Activated CD4-positive, alpha-beta T cell treated with anti-CD3 and anti-CD28 coated beads, Interleukin-2, amount 50 U/mL, for 4 hours (primary cell): ENCODE data around the gene DNAI2.
A peak's percentile ranks its signal among the peaks of the same experiment; 100 is the strongest.

ENCODE experiments used
- DNase-seq, 2 experiments: peaks; one replicate each; pipeline ENCODE4 v3.0.0-alpha.2; 2020

DNAI2 gene, protein sequence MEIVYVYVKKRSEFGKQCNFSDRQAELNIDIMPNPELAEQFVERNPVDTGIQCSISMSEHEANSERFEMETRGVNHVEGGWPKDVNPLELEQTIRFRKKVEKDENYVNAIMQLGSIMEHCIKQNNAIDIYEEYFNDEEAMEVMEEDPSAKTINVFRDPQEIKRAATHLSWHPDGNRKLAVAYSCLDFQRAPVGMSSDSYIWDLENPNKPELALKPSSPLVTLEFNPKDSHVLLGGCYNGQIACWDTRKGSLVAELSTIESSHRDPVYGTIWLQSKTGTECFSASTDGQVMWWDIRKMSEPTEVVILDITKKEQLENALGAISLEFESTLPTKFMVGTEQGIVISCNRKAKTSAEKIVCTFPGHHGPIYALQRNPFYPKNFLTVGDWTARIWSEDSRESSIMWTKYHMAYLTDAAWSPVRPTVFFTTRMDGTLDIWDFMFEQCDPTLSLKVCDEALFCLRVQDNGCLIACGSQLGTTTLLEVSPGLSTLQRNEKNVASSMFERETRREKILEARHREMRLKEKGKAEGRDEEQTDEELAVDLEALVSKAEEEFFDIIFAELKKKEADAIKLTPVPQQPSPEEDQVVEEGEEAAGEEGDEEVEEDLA

DNA sequence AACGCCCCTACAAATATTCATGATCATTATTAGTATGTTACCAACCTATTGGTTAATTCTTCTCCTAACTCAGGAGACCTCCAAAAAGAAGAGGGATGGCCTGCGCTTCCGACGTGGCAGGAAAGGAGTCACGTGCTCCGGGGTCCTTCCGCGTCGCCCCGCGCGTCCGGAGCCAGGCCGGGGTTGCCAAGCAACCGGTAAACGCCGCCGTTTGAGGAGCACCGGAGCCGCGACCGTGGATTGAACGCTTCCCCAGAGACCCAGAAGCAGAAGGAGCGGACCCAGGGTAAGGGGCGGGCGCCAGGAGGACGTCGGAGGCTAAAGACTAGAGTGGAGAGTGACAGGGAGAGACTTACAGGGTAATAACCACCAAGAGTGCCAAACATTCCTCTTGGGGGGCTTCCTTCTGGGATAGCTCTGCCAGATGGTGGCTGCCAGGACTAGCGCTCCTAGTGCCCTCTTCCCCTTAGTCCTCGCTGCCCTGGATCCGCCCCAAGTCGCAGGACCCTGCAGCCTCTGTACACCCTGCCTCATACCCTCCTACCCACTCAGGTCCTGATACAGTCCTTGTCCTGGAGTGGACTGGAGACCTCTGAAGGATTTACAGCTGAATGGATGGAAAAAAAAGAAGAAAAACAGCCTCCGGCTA lies at the start of gene DNAI2:
DNAI2 (plus strand) TSS at position 175 of the 649 bp plus-strand sequence. CDS start 7,584 bp downstream, outside the sequence.
- DNase-seq = peak in 1 of 2 experiments; percentile 8

DNA sequence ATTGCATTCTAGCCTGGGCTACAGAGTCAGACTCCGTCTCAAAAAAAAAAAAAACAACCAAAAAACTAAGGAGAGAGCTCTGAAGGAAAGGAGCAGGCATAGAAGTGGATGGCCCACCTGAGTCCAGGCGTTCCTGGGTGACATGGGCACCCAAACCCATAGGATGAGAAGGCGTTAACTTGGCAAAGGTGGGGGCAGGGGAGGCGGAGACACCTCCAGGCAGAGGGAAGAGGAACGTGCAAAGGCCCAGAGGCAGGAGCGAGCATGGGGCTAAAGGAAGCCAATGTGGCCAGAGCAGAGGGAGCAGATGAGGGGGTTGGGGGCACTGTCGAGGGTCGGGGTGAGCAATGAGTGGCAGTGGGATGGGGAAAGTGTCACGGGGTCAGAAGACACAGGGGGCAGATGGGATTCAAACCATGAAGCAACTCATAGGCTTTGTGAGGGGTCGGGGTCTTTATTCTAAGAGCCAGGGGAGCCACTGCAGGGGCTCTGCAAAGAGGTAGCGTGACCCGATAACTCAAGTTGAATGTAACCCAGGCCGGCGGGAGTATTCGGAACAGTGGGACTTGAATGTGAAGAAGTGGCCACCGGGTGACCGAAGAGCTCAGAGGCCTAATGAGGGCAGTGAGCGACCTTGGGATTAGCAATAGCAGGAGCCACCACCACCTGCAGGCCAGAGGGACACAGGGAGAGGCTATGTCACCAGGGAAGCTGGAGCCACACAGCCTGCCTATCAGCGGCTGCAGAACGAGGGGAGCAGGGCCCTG lies 48.9 kb upstream of the DNAI2 start:
- DNase-seq = no peak

DNA sequence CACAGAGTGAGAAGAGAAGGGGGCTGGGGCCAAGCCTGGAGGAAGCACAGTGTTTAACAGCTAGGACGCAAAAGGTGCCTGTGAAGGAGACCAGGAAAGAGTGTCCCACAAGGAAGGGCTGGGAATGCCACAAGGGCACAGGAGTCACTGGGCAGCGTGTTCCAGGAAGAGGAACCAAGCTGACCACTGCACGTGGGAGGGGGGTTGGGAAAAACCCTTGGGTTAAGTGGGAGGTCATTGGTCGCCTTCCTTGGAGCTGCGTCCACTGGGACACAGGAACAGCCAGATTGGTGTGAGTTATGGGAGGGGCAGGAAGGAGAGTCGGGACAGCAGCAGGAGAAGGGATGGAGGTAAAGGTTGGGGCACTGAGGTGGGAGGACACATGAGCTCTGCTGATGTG lies 47.8 kb upstream of the DNAI2 start:
- no peak for DNase-seq

DNA sequence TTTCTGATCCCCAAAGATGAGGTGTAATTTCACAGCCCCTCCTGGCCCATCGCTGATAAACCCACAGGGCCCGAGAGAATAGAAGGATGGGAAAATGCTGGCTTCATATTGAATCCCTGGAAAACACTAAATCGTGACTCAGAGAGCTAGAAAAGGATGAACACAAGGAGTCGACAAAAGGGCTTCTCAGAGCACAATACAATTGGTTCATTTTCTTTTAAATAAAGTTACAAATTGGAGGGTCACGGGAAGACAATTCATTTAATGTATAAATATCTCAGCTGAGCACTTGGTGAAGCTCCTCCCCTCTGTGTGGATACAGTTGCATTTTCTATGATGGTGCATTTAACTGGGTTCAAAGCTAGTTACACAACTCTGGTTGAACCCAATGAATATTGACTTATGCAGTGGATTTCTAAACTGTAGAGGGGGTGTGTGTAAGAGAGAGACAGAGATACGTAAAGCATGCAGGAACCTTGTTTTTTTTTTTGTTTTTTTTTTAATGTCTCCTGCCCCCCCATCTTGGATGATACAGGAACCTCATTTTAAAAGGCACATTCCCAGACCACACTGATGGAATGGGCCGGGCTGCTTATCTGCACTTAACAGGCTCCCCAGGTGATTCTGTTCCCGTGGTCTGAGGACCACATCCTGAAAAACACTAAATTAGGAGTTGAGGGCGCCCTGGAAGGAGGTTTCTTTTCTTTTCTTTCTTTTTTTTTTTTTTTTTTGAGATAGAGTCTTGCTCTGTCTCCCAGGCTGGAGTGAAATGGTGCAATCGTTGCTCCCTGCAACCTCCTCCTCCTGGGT lies 46.6 kb upstream of the DNAI2 start:
- DNase-seq = no peak

DNA sequence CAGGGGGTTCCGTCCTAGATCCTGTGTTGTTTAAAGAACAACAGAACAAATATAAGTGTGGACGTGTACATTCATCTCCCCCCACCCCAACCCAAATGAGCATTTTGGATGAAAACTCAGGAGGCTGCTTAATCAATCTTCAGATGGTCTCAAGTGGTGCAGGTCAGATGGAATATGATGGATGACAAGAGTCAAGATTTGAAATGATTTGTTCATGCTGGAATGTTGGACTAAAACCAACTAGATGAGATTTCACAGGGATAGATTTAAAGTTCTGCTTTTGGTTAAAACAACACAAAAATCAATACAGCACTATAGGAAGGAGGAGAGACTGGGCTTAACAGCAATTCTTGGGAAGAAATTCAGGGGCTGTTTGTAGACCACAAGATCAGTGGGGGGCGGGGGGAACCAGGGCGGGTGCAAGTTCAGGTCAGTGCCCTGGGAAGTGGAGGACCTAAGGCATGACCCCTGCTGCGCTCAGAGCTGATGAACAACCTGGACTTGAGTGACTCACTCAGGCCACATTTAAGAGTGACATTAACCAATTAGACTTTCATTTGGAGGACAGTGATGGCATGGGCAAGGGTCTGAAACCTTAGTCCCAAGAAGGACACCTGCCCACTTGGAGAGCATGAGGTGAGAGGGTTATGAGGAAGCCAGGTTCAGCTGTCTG lies 45.6 kb upstream of the DNAI2 start:
- DNase-seq = no peak

DNA sequence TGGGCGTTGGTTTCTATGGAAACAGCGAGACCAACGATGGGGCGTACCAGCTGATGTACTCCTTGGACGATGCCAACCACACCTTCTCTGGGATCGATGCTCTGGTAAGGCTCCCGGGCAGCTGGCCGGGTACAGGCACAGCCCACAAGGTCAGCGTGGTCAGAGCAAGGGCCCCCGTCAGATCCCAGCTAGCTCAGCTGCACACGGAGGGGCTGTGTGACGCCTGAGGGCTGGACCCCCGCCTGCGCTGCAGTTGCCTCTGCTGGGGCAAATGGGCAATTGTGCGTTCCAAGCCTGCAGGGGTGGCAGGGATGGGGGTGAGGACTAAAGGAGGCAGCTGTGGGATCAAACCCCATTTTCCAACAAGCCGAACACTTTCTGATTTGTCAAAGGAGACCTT lies 43.1 kb upstream of the DNAI2 start:
- no peak for DNase-seq

DNA sequence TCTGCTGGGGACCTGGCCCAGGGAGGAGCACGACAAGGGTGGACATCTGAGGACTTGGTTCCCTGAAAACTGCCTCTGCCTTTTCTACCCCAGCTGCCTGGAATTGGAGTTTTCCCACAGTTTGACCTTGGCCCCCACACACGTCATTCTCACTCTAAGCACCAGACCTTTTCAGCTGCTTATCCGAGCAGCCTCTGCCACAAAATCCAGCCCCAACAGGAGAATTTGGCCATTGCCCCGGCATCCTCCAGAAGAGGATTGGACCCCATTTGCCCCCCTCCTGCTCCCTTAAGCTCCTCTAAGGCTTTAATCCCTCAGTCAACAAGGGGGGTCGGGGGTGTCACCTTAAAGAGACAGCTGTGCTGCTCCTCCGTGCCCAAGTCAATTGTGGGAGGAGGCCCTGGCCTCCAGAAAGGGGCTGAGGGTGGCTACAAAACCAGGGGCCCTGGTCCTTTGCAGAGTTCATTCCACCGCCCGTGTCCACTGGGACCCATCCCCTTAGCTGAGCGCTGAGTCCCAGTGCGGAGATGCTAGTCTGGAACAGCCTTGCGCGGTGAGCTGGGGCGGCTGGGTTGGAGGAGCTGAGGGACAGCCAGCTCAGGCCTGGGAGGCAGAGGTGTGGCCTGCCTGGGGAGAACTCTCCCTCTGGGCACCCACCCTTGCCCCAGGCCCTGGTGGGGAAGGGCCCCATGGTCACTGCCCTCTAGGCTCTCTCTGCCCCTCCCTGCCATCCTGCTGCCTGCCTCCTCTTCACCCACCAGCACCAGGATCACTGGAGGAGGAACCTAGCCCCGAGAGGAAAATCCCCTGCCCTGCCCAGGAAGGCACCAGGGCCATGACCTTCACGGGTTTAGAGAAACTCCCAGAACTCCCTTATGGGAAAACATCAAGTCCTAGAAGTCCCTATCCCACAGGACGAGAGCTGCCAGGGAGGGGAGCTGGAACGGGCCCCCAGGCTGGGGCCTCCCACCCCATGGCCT lies 41.8 kb upstream of the DNAI2 start:
- no peak for DNase-seq

DNA sequence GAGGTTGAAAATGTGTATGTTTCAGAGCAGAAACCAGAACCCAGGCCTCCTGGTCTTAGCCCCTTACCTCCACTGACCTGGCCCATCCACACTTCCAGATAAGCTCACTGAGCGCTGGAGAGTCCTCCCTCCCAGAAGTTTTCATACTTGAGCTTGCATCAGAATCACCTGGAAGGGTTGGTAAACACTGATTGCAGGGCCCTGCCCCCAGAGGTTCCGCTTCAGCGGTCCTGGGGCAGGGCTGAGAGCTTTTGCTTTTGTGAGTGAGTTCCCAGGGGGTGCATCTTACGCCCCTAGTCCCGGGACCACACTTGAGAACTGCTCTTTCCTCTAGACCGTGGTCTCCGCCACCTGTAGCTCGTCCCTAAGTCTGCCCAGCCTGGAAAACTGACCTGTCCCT lies 40.1 kb upstream of the DNAI2 start:
- no peak for DNase-seq

DNA sequence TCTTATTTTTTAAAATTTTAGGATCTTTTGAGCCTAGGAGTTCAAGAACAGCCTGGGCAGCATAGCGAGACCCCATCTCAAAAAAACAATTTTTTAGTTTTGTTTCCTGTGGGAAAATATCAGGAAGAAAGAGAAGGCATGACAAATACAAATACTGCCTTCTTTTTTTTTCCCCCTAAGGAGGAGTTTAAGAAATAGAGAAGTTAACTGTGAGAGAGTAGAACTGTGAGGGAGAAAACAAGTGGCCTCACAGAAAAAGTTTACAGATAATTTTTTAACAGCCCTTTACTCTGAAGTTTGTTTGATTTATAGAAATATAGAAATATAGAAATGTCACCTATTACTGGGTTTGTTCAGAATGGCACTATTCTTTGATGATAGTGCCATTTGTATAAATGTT lies 39.5 kb upstream of the DNAI2 start:
- DNase-seq = no peak

DNA sequence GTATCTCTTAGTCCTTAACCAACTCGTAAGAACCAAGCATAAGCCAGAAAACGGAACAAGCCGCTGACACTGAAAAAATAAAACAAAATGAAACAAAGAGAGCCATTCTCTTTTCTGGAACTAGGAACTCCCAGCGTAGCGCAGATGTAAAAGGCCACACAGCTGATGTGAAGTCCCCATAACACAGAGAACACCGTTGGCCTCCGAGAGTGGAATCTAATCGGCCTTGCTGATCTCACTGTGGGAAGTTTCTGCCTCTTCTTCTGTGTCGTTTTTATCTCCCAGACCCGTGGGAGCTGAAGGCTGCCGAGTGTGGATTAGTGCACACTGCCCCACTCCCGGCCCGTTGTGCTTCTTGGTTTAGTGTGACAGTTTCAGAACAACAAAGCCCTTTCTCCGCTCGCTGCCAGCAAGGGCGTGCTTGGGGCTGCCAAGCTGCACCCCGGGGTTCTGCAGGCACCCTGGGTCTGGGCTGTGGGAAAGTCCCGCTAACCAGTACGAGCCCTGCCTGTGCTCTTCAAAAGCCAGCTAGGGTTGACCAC lies 38.9 kb upstream of the DNAI2 start:
- DNase-seq = no peak

DNA sequence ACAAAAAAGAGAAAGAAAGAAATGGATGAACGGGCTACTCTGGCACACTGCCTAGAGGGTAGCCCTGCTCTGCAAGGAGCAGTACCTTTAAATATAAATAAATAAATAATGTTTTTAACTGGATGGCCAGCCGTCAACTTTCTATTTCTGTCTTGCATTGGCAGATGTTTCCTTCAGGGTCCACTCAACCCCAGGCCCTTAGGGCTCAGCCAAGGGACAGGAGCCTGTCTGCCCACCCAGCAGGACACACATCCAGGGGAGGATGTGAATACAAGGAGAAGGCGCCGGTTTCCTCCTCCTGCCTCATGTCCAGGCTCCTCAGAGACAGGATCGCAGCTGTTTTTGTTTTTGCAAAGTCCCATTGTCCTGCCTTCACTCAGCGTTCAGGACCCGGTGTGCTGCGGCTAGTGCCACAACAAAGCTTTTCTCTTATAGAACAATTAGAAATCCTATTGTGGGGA lies 38.1 kb upstream of the DNAI2 start:
- no peak for DNase-seq

DNA sequence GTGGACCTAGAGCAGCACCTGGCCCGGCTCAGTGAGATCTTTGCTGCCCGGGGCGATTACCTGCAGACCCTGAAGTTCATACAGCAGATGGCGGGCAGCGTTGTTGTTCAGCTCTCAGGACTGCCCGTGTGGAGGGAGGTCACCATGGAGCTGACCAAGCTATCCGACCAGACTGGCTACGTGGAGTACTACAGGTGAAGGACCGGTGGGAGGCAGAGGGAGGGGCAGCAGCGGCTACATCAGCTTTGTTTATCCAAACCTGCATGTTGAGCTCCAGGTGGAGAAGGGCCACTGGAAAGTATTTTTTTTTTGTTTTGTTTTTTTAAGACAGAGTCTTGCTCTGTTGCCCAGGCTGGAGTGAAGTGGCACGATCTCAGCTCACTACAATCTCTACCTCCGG lies 36.7 kb upstream of the DNAI2 start:
- no peak for DNase-seq

DNA sequence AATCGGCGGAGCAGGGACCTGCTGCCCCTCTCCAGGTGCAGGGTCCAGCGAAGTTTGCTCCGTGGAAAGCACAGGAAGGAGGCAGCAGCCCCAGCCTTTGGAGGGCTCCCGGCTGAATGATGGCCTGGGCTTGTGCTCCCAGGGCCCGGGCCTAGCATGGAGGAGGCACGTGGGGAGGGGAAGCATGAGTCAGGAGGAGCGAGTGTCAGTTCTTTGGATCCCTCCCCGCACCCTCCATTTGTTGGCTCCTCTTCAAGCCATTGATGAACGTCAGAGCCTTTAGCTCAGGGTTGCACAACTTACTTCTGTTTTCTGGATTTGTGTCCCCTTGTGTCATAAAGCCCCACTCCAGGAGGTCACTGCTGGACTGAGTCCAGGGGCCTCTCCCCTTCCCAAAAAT lies 34.9 kb upstream of the DNAI2 start:
- no peak for DNase-seq

DNA sequence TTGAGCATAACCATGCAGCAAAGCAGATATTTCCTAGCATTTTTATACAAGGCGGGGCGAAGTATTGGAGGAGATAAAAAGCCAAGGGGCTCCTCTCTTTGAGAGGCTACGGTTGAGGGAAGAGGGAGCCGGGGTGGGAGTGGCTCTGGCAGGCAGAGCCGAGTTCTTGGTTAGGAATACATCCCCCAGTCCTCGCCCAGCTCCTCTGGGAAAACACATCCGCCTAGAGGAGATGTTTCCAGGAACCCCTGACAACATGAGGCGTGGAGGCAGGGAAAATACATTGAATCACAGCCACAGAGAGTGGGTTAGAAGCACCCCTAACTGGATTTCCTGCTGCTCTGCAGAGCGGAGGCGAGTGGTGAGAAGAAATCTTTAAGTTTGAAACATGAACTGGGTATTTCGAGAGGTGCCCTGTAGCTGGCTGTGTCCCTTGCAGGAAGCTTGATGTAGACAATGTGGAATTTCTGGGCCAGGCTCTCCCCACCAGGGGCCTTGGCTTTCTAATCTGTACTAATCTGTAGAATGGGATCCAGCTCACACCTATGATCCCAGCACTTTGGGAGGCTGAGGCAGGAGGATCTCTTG lies 33.3 kb upstream of the DNAI2 start:
- no peak for DNase-seq

DNA sequence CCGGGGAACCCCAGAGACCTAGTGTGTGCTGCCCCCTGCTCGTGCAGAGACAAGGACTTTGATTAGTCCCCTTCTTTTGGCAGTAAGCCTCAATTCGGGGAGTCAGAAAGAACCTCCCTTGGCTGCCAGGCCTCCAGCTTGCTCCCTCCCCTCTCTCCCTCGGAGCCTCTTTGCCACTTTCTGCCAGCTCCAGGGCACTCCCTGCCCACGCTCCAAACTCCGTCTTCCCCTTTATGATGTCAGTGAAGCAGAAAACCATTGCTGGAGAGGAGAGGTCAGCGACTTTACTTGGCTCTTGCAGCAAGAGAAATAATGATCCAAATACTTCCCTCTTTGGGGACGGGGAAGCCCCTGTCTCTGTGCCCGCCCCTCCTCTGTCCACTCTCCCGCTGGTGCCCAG lies 32.6 kb upstream of the DNAI2 start:
- DNase-seq = no peak

DNA sequence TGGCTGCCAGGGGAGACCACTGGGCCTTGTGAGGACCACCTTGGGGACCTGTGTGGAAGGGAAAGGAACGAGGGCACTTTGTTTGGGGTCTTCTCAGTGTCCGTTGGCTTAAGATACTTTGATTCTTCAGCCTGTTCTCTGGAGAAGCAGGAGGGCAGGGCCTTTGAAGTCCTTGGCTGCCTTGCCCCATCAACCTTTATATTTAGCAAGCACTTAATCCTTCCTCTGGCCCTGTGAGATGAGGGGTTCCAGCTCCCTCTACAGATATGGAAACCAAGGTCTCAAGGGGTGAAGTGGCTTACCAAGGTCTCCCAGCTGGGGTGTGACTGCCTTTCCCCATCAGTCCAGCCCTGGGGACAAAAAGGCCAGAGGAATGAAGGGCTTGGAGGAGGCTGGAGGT lies 32.2 kb upstream of the DNAI2 start:
- no peak for DNase-seq

DNA sequence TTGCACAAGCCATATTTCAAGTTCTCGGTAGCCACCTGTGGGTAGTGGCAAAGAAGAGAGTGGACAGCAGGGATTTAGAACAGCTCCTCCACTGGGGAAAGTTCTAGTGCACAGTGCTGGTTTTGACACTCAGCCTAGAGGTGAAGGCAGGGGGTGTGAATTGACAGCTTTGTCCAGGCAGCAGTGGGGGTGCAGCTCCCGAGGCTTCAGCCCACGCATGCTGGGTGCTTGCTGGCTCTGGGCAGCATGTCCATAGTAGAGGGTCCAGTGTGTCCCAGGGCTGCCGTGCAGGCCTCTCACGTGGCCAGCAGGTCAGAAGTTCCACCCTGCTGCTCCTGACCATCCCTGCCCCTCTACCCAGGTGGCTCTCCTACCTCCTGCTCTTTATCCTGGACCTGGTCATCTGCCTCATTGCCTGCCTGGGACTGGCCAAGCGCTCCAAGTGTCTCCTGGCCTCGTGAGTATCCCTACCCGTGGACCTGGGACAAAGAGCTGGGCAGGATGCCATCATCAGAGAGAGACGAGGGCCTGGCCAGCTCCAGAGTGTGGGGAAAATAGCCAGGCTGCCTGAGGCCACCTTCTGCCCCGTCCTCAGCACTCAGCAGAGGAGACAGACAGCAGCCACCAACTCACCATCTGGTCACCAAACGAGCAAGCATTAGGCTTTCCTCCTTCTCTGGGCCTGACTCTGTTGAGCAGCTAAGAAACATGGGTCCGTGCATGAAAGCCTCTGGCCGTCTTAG lies 30.9 kb upstream of the DNAI2 start:
- no peak for DNase-seq

DNA sequence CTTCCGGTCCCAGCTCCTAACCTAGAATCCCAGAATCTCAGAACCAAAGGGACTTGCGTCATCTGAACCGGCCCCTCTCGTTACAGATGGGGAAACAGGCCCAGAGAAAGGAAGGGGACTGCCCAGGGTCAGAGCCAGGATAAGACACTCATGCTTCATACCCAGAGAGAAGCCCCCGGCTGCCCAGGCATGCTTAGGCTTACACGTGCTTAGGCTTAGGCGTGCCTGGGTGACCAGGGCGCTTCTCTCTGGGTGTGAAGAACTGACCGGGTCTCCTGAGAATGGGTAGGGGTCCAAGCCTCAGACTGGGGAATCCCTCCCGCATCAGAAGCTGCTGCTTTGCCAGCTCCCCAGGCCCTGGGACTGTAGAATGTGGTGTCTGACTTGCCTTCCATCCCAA lies 29.9 kb upstream of the DNAI2 start:
- no peak for DNase-seq

DNA sequence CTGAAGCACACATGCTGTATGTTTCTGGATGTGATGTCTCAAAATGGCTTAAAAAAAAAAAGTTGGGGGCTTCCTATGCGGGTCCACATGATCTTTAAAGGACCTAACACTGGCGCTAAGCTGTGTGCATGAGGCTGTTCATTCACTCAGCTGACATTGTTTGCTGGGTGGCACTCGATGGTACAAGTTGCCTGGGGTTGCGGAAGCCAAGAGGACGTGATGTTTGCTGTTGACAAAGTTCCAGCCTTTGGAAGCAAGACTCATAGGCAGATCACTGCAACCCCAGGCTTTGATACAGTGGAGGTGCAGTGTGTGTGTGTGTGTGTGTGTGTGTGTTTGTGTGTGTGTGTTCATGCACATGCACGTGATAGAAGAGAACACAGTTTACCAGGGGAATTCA lies 29.5 kb upstream of the DNAI2 start:
- DNase-seq = no peak
